K562 (cell line): Measurements from ENCODE around the gene TMEM107. TPM values are rescaled to one million over a fixed set of nuclear protein-coding genes. Genes with fewer than 3 reads are reported as not detected.

Source experiments
- BDP1 ChIP-seq: IDR thresholded peaks from 3 replicates; pipeline ENCODE4 v1.6.1; 2011; ENCODE audit not compliant: insufficient read length, insufficient read depth
- DNMT1 ChIP-seq: fragments of 450-650 bp; IDR thresholded peaks from 2 replicates; pipeline ENCODE4 v1.6.1; 2016; ENCODE audit warnings: antibody characterized with exemption, mild to moderate bottlenecking
- ELK3 ChIP-seq: fragments of 450-650 bp; formaldehyde crosslinking; IDR thresholded peaks from 2 replicates; pipeline ENCODE4 v1.4.0; 2020; ENCODE audit warnings: mild to moderate bottlenecking
- FIP1L1 ChIP-seq: fragments of 200-400 bp; formaldehyde crosslinking; IDR thresholded peaks from 2 replicates; pipeline ENCODE4 v1.6.1; 2018; ENCODE audit warnings: mild to moderate bottlenecking, low read depth, low read length; ENCODE audit not compliant: poor library complexity, severe bottlenecking
- GABPB2 ChIP-seq: fragments of 250-450 bp; sonication (Bioruptor Pico); conservative IDR thresholded peaks from 2 replicates; pipeline ENCODE4 v1.5.1; 2021; ENCODE audit warnings: mild to moderate bottlenecking
- HDAC1 ChIP-seq, 2 experiments: fragments of 450-650 bp; IDR thresholded peaks; 2 replicates each; pipeline ENCODE4 v1.6.1; 2016 to 2017; ENCODE audit warnings: inconsistent platforms in 1 of 2, mild to moderate bottlenecking in 1 of 2, moderate library complexity in 1 of 2
- HDAC2 ChIP-seq: fragments of 450-650 bp; IDR thresholded peaks from 2 replicates; pipeline ENCODE4 v1.6.1; 2016; ENCODE audit warnings: mild to moderate bottlenecking
- MTF1 ChIP-seq: fragments of 250-450 bp; sonication (Bioruptor Pico); IDR thresholded peaks from 2 replicates; pipeline ENCODE4 v1.9.0; 2021; ENCODE audit warnings: moderate library complexity, mild to moderate bottlenecking, inconsistent platforms, borderline replicate concordance
- NR2C2 ChIP-seq, 2 experiments: fragments of 200-800 bp in 1 of 2; sonication (Bioruptor generic) in 1 of 2; sonication (generic) in 1 of 2; formaldehyde crosslinking in 1 of 2; IDR thresholded peaks; 2 replicates each; pipeline versions ENCODE4 v1.6.1 to v1.8.0; 2016 to 2022; ENCODE audit warnings: mild to moderate bottlenecking in 1 of 2, missing compliant biosample characterization in 1 of 2, missing genetic modification characterization in 1 of 2, missing genetic modification reagents in 1 of 2
- PHF20 ChIP-seq: fragments of 450-650 bp; IDR thresholded peaks from 2 replicates; pipeline ENCODE4 v1.6.1; 2018; ENCODE audit not compliant: partially characterized antibody
- RBFOX2 ChIP-seq: fragments of 200-400 bp; formaldehyde crosslinking; IDR thresholded peaks from 2 replicates; pipeline ENCODE4 v1.6.1; 2017; ENCODE audit warnings: low read depth, mild to moderate bottlenecking, low read length, moderate library complexity
- RFX5 ChIP-seq: IDR thresholded peaks from 2 replicates; pipeline ENCODE4 v1.6.1; 2011; ENCODE audit warnings: low read depth, mild to moderate bottlenecking, improper control_type of control experiment, low read length
- SOX6 ChIP-seq: fragments of 450-650 bp; IDR thresholded peaks from 2 replicates; pipeline ENCODE4 v1.6.1; 2014; ENCODE audit warnings: mild to moderate bottlenecking
- SRSF1 ChIP-seq: fragments of 200-400 bp; formaldehyde crosslinking; IDR thresholded peaks from 2 replicates; pipeline ENCODE4 v1.6.1; 2017; ENCODE audit warnings: mild to moderate bottlenecking, low read depth, low read length, moderate library complexity
- TEAD4 ChIP-seq, 2 experiments: sonication (generic) in 1 of 2; formaldehyde crosslinking in 1 of 2; IDR thresholded peaks; 2 replicates each; pipeline versions ENCODE4 v1.6.1 to v1.8.0; 2012 to 2022; ENCODE audit warnings: borderline replicate concordance in 1 of 2, inconsistent platforms in 1 of 2, low read length in 1 of 2, mild to moderate bottlenecking in 1 of 2, missing genetic modification reagents in 1 of 2
- WHSC1 ChIP-seq: IDR thresholded peaks from one replicate; pipeline ENCODE4 v1.6.1; 2012; ENCODE audit warnings: low read length, control low read depth, inconsistent platforms
- ZBTB49 ChIP-seq: sonication (generic); formaldehyde crosslinking; IDR thresholded peaks from 2 replicates; pipeline ENCODE4 v1.8.0; 2022; ENCODE audit warnings: missing genetic modification reagents, mild to moderate bottlenecking, borderline replicate concordance
- ZBTB7A ChIP-seq: IDR thresholded peaks from 2 replicates; pipeline ENCODE4 v1.6.1; 2011; ENCODE audit warnings: low read depth, mild to moderate bottlenecking, low read length, moderate library complexity, borderline replicate concordance; ENCODE audit not compliant: control insufficient read depth
- ZNF121 ChIP-seq: sonication (generic); formaldehyde crosslinking; conservative IDR thresholded peaks from 2 replicates; pipeline ENCODE4 v1.8.0; 2022; ENCODE audit warnings: missing genetic modification reagents
- ZNF277 ChIP-seq: fragments of 250-450 bp; sonication (Bioruptor Pico); IDR thresholded peaks from 2 replicates; pipeline ENCODE4 v1.8.0; 2022; ENCODE audit warnings: inconsistent platforms, mild to moderate bottlenecking, moderate library complexity, borderline replicate concordance
- ZNF766 ChIP-seq: fragments of 200-800 bp; sonication (Bioruptor generic); conservative IDR thresholded peaks from 2 replicates; pipeline ENCODE4 v1.6.1; 2016; ENCODE audit warnings: missing genetic modification characterization, missing compliant biosample characterization
- polyA plus RNA-seq, 8 experiments: library from polyadenylated mRNA; depleted of rRNA in 4 of 8; stranded (reverse) in 5 of 8; unstranded in 3 of 8; fragments of >200 nt; fragmentation: Nextera tagmentation in 2 of 8; fragmentation: Illumina TruSeq in 1 of 8; extraction: Ambion mirVana in 2 of 8; extraction: Trizol in 1 of 8; gene quantifications; 2 replicates each; pipeline versions ENCODE4 v1.2.1 to v1.2.3, GENCODE V29; 2011 to 2014; ENCODE audit warnings: inconsistent platforms in 1 of 8, missing spikeins in 1 of 8
- total RNA-seq, 7 experiments: library from RNA; depleted of rRNA in 6 of 7; stranded (reverse); fragments of >200 nt in 6 of 7; fragmentation: Illumina TruSeq in 2 of 7; extraction: Trizol in 2 of 7; gene quantifications; 2 replicates each; pipeline versions ENCODE4 v1.2.1 to v1.2.3, GENCODE V29; 2011 to 2021; ENCODE audit warnings: low replicate concordance in 1 of 7

Gene TMEM107
- total and polyA plus RNA-seq, 9 of the 15 experiments (the other 6 are each of a cell fraction or from before 2014, with no cell fraction given), result 7.1 to 26.2 (median 16.9) TPM

GRCh38 chr17:8163978-8164814 is 12.0 kb downstream of the TMEM107 start (continued):
- TF ChIP-seq MTF1 (CRISPR knock-in tag) (no peak), RFX5 (no peak), BDP1 (no peak), SRSF1 (no peak), RBFOX2 (peak; percentile 54), FIP1L1 (no peak), GABPB2 (CRISPR knock-in tag) (no peak), ZNF121 (CRISPR knock-in tag) (no peak), TEAD4 (IDR thresholded peaks at IDR 0.05; ENCODE audit: low read length) (0 out of 2 replicates have a peak, but pooled peaks have one; percentile 14), TEAD4 (CRISPR knock-in tag; IDR thresholded peaks at IDR 0.05; ENCODE audit: borderline replicate concordance) (no peak), WHSC1 (no peak), ZNF766 (CRISPR knock-in tag) (peak; percentile 42; the same call in 1 of the 2 replicates), HDAC2 (peak; percentile 80), PHF20 (no peak), HDAC1 (IDR thresholded peaks at IDR 0.05) (peak in 1 of 2 experiments; percentile 70; a peak in 1 of 4 replicates), DNMT1 (no peak), NR2C2 (CRISPR knock-in tag; IDR thresholded peaks at IDR 0.05) (no peak), NR2C2 (tag; IDR thresholded peaks at IDR 0.05) (no peak), ZNF277 (CRISPR knock-in tag) (no peak), SOX6 (peak; percentile 62; the same call in 1 of the 2 replicates), ZBTB7A (peak; percentile 46; the same call in 1 of the 2 replicates), ZBTB49 (CRISPR knock-in tag) (no peak), ELK3 (CRISPR knock-in tag) (no peak)
